ENCODE data around the gene PACRG. TPM values are rescaled to one million over a fixed set of nuclear protein-coding genes. Genes with fewer than 3 reads are reported as not detected.

The PACRG gene
- total and polyA plus RNA-seq, 2 donors from 2014 or later: 7.4 to 20.0 TPM

- Histone ChIP-seq H3K36me3 (ENCODE audit: control insufficient read depth in 2 of 3, insufficient read depth in 3 of 3, low read length in 3 of 3) (no peaks in the 10 kb centered on the region), H3K27me3 (ENCODE audit: control insufficient read depth, insufficient read depth, low read length) (no peaks in the 10 kb centered on the region), H3K4me3 (ENCODE audit: low read length in 3 of 3) (no peak overlapping the region), H3K9me3 (ENCODE audit: control insufficient read depth in 2 of 3, insufficient read depth in 1 of 3, low read length in 3 of 3) (no peaks in the 10 kb centered on the region), H3K27ac (ENCODE audit: low read depth in 2 of 2, low read length in 2 of 2) (no peak overlapping the region), H3K4me1 (ENCODE audit: control insufficient read depth in 2 of 3, insufficient read depth in 2 of 3, low read depth in 1 of 3, low read length in 3 of 3) (no peaks in the 10 kb centered on the region), H3K9ac (ENCODE audit: low read length in 3 of 3) (no peak overlapping the region)
- DNase-seq (no peak), FAIRE-seq (no peak)
- intact Hi-C loops (cut with DNase I): no loop called here
- TF ChIP-seq CTCF (IDR thresholded peaks at IDR 0.05; ENCODE audit: borderline replicate concordance, extremely low read depth, insufficient read depth): no peak
Observed at GRCh38 chr6:163243083-163243482, 515.3 kb downstream of the PACRG start.

GRCh38 chr6:163243692-163244589, 516.2 kb downstream of the PACRG start:
- no peak for TF ChIP-seq CTCF (IDR thresholded peaks at IDR 0.05; ENCODE audit: borderline replicate concordance, extremely low read depth, insufficient read depth)
- H3K36me3 ChIP-seq (ENCODE audit: control insufficient read depth in 2 of 3, insufficient read depth in 3 of 3, low read length in 3 of 3): no peaks in the 10 kb centered on the region
- H3K4me1 ChIP-seq (ENCODE audit: control insufficient read depth in 2 of 3, insufficient read depth in 2 of 3, low read depth in 1 of 3, low read length in 3 of 3): no peaks in the 10 kb centered on the region
- FAIRE-seq: no peak
- H3K9me3 ChIP-seq (ENCODE audit: control insufficient read depth in 2 of 3, insufficient read depth in 1 of 3, low read length in 3 of 3): no peaks in the 10 kb centered on the region
- DNase-seq: peak in 1 of 5 donors; percentile 12
- H3K27me3 ChIP-seq (ENCODE audit: control insufficient read depth, insufficient read depth, low read length): no peaks in the 10 kb centered on the region
- no peak overlapping the region for H3K27ac ChIP-seq (ENCODE audit: low read depth in 2 of 2, low read length in 2 of 2)
- intact Hi-C loops (cut with DNase I): no loop called here
- no peak overlapping the region for H3K9ac ChIP-seq (ENCODE audit: low read length in 3 of 3)
- H3K4me3 ChIP-seq (ENCODE audit: low read length in 3 of 3): no peak overlapping the region

GRCh38 chr6:163248051-163248450, 520.3 kb downstream of the PACRG start:
- intact Hi-C loops (cut with DNase I): no loop called here
- H3K27ac ChIP-seq (ENCODE audit: low read depth in 2 of 2, low read length in 2 of 2): no peak overlapping the region
- DNase-seq (no peak), FAIRE-seq (no peak)
- TF ChIP-seq CTCF (IDR thresholded peaks at IDR 0.05; ENCODE audit: borderline replicate concordance, extremely low read depth, insufficient read depth): no peak
- H3K4me1 ChIP-seq (ENCODE audit: control insufficient read depth in 2 of 3, insufficient read depth in 2 of 3, low read depth in 1 of 3, low read length in 3 of 3): no peaks in the 10 kb centered on the region
- H3K27me3 ChIP-seq (ENCODE audit: control insufficient read depth, insufficient read depth, low read length): no peaks in the 10 kb centered on the region
- H3K9ac ChIP-seq (ENCODE audit: low read length in 3 of 3): no peak overlapping the region
- H3K9me3 ChIP-seq (ENCODE audit: control insufficient read depth in 2 of 3, insufficient read depth in 1 of 3, low read length in 3 of 3): no peaks in the 10 kb centered on the region
- H3K36me3 ChIP-seq (ENCODE audit: control insufficient read depth in 2 of 3, insufficient read depth in 3 of 3, low read length in 3 of 3): no peaks in the 10 kb centered on the region
- no peak overlapping the region for H3K4me3 ChIP-seq (ENCODE audit: low read length in 3 of 3)

Data from kidney (tissue), 14 donors.